ENCODE measurements around the gene SPATA13.

Gene SPATA13

DNA sequence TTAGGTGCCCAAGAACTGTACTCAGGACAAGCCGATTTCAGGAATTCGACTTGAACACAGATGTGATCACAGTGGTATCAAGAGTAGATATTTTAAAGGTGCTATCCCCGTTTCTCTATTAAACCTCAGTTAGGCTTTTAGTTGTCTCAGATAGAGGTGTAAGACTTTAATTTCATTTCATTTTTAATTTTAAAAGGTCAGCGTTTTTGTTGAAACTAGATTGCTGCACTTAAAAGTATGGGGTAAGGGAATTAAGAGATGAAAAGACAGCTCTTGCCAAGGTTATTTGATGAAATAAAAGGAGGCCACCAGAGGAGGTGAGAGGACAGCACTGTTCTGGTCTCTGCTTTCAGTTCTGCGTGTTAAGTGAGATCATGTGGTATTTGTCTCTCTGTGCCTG is 48.6 kb downstream of the SPATA13 start:
- H3K36me3 ChIP-seq: no peaks in the 10 kb centered on the region
- H3K9me3 ChIP-seq: no peaks in the 10 kb centered on the region
- TF ChIP-seq, protein P1, sequence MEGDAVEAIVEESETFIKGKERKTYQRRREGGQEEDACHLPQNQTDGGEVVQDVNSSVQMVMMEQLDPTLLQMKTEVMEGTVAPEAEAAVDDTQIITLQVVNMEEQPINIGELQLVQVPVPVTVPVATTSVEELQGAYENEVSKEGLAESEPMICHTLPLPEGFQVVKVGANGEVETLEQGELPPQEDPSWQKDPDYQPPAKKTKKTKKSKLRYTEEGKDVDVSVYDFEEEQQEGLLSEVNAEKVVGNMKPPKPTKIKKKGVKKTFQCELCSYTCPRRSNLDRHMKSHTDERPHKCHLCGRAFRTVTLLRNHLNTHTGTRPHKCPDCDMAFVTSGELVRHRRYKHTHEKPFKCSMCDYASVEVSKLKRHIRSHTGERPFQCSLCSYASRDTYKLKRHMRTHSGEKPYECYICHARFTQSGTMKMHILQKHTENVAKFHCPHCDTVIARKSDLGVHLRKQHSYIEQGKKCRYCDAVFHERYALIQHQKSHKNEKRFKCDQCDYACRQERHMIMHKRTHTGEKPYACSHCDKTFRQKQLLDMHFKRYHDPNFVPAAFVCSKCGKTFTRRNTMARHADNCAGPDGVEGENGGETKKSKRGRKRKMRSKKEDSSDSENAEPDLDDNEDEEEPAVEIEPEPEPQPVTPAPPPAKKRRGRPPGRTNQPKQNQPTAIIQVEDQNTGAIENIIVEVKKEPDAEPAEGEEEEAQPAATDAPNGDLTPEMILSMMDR (IDR thresholded peaks at IDR 0.05): no peak
- peaks cover under 1 to 12% of the 10 kb centered on the region in 2 experiments for H3K4me1 ChIP-seq (ENCODE audit: control insufficient read depth in 1 of 2, insufficient read depth in 1 of 2, low read depth in 1 of 2, low read length in 1 of 2)
- H3K27me3 ChIP-seq: no peaks in the 10 kb centered on the region
- no peak overlapping the region for H3K4me3 ChIP-seq (ENCODE audit: low read depth in 1 of 2, low read length in 1 of 2)
- H3K27ac ChIP-seq: no peak overlapping the region

DNA sequence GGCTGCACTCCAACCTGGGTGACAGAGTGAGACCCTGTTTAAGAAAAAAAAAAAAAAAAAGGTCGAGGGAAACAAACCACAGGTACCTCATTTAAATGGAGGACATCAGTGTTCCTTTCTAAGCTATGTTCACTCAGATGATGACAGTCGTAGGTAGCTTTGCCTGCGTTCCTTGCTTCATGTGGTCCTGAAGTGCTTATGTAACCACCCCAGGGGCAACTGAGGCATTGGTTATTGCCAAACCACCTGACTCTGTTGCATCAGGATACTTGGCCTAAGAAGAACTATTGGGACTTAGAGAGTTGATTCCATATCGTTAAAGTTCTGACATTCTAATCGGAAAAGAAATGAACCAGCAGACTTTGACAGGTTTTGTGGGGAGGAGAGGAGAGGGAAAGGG is 51.7 kb downstream of the SPATA13 start:
- H3K36me3 ChIP-seq: no peaks in the 10 kb centered on the region
- H3K27me3 ChIP-seq: no peaks in the 10 kb centered on the region
- no peaks in the 10 kb centered on the region for H3K9me3 ChIP-seq
- H3K4me1 ChIP-seq (ENCODE audit: control insufficient read depth in 1 of 2, insufficient read depth in 1 of 2, low read depth in 1 of 2, low read length in 1 of 2): peaks cover 2 to 10% of the 10 kb centered on the region in 2 experiments
- TF ChIP-seq, protein P1 (IDR thresholded peaks at IDR 0.05): no peak
- no peak overlapping the region for H3K27ac ChIP-seq
- no peak overlapping the region for H3K4me3 ChIP-seq (ENCODE audit: low read depth in 1 of 2, low read length in 1 of 2)

DNA sequence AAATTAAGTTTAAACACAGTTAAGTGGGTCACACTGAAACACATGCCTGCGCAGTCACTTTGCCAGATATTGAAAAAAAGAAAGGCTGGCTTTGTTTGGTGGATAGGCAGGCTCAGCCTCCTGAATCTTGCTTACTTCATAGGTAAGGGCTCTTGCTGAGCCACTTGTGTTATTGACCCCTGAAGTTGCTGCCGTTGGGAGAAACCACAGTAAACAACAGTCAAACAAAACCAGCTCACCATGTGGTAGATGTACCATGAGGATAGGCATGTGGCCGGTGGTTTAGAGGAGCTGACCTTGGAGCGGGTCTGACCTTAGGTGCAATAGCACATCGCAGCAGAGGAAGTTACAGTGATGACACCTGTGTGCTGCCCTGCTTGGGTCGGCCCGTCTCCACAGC is 52.2 kb downstream of the SPATA13 start:
- H3K4me3 ChIP-seq (ENCODE audit: low read depth in 1 of 2, low read length in 1 of 2): no peak overlapping the region
- TF ChIP-seq, protein P1 (IDR thresholded peaks at IDR 0.05): no peak
- H3K4me1 ChIP-seq (ENCODE audit: control insufficient read depth in 1 of 2, insufficient read depth in 1 of 2, low read depth in 1 of 2, low read length in 1 of 2): peaks cover 6 to 12% of the 10 kb centered on the region in 2 experiments
- no peaks in the 10 kb centered on the region for H3K36me3 ChIP-seq
- H3K9me3 ChIP-seq: no peaks in the 10 kb centered on the region
- H3K27ac ChIP-seq: no peak overlapping the region
- H3K27me3 ChIP-seq: no peaks in the 10 kb centered on the region

DNA sequence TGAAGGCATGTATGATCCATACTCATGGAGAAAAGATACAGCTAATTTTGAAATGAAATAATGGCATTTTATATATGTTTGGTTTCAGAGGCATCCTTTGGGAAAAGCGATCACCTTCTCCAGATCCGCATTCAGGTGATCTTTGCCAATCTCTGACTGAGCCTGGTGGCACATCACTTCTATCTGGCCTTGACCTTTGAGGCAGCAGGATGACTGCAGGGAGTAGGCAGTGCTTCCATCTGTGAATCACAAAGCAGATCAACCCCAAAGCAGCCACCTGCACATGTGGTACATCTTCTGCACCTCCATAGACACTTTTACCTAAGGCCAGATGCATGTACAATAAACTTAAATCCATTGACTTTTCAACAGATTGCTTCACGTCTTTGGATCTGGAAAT is 53.4 kb downstream of the SPATA13 start:
- TF ChIP-seq, protein P1 (IDR thresholded peaks at IDR 0.05): no peak
- Histone ChIP-seq H3K4me3 (ENCODE audit: low read depth in 1 of 2, low read length in 1 of 2) (no peak overlapping the region), H3K27me3 (no peaks in the 10 kb centered on the region), H3K27ac (no peak overlapping the region), H3K4me1 (ENCODE audit: control insufficient read depth in 1 of 2, insufficient read depth in 1 of 2, low read depth in 1 of 2, low read length in 1 of 2) (peaks cover 10% of the 10 kb centered on the region in 2 experiments), H3K36me3 (no peaks in the 10 kb centered on the region), H3K9me3 (no peaks in the 10 kb centered on the region)

DNA sequence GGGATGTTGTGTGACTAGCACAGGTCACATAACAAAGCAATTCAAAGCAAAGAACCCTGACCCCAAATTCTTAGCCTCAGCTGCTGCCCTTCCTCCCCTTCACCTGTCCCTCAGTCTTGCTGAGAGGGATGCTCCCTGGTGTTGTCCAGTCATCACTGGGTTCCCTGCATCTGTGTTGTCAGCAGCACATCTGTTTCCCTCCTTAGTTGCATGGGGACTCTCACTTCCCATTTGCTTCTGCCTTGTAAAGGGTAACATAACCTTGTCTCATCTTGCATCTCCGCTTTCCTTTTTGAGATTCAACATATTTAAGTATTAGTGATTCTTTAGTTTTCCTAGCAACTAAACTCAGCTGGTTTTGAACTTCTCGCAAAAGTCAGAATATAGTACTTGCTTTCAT is 54.0 kb downstream of the SPATA13 start:
- peaks cover 10% of the 10 kb centered on the region in 2 experiments for H3K4me1 ChIP-seq (ENCODE audit: control insufficient read depth in 1 of 2, insufficient read depth in 1 of 2, low read depth in 1 of 2, low read length in 1 of 2)
- no peaks in the 10 kb centered on the region for H3K36me3 ChIP-seq
- no peak overlapping the region for H3K4me3 ChIP-seq (ENCODE audit: low read depth in 1 of 2, low read length in 1 of 2)
- H3K27ac ChIP-seq: no peak overlapping the region
- no peaks in the 10 kb centered on the region for H3K27me3 ChIP-seq
- H3K9me3 ChIP-seq: no peaks in the 10 kb centered on the region
- TF ChIP-seq, protein P1 (IDR thresholded peaks at IDR 0.05): no peak

DNA sequence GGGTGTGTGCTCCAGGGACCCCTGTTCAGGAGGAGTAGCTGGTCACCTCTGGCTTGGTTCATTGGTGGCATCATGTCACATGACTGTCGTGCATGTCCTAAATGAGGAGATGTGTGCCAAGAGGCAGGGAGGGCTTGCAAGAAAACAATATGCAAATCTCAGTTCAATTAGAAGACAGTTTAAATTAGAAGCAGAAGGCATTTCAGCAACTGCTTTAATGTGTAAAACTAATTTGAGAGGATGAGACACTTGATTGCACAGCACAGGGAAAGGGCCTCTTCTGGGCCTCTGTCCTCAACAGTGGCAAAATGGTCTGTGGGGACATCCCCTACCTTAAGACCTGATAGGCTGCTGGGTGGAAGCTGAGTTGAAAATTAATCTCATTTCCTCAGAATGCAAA is 54.6 kb downstream of the SPATA13 start:
- no peak overlapping the region for H3K4me3 ChIP-seq (ENCODE audit: low read depth in 1 of 2, low read length in 1 of 2)
- H3K27me3 ChIP-seq: no peaks in the 10 kb centered on the region
- H3K4me1 ChIP-seq (ENCODE audit: control insufficient read depth in 1 of 2, insufficient read depth in 1 of 2, low read depth in 1 of 2, low read length in 1 of 2): peaks cover 10% of the 10 kb centered on the region in 2 experiments
- no peaks in the 10 kb centered on the region for H3K36me3 ChIP-seq
- TF ChIP-seq, protein P1 (IDR thresholded peaks at IDR 0.05): no peak
- no peaks in the 10 kb centered on the region for H3K9me3 ChIP-seq
- H3K27ac ChIP-seq: no peak overlapping the region

All from neutrophil (primary cell).